HG02970 (cell line): ENCODE data around the gene U2AF2.
A peak's percentile ranks its signal among the peaks of the same experiment; 100 is the strongest.

Experiments
- ATAC-seq: cut with Tn5 transposase; IDR thresholded peaks from one replicate; pipeline ENCODE4 v1.9.1; 2021; ENCODE audit warnings: mild to moderate bottlenecking, moderate library complexity, moderate number of reproducible peaks; ENCODE audit not compliant: unreplicated experiment, low FRiP score

Gene U2AF2

GRCh38 chr19:55642153-55643002 lies 12.5 kb upstream of the U2AF2 start:
- ATAC-seq, result no peak

DNA sequence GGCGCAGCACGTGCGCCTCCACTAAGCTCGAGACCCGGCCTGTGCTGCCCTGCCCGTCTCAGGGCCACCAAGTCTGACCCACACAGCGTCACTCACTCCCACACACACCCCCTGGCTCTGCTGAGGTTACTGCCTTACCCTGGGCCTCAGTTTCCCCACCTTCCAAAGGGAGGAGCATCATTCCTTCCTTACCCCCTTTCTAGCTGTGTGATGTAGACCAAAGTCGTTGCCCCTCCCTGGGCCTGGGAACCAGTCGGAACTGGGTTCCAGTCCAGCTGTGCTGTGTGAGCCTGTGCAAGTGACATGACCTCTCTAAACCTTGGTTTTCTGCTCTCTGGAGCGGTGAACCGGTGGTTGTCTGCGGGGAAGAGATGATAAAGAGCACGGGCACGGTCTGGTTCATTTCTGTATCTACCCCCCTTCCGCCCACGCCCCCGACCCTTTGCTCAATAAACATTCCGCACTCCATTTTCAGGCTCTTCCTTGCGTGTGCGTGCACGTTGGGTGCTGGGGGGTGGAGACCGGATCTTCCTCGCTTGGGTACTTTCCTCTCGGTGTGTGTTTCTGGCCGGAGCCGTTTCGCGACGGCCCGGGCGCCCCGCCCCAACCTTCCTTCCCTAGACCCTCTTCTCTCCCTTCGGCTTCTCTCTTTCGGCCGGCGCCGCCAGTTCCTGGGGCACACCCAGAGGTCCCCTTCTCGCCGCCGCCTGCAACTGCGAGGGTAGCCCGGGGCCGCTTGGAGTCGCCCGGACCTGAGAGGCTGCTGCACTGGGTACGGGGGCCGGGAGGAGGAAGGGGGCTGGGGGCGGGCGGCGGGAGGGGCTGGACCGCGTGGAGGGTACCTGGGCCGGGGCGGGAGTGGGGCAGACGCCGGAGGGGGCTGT lies 11.6 kb upstream of the U2AF2 start, which contains the start of gene ZNF581:
Gene ZNF581, plus strand, starts transcription at position 647 of the 884 bp plus-strand sequence. CDS start 923 bp downstream, outside the sequence.
- no peak for ATAC-seq

GRCh38 chr19:55643887-55644176 lies 11.0 kb upstream of the U2AF2 start:
- no peak for ATAC-seq

- ATAC-seq, result no peak
Measured at GRCh38 chr19:55644191-55644833, 10.5 kb upstream of the U2AF2 start.

GRCh38 chr19:55644842-55645511 lies 9.9 kb upstream of the U2AF2 start:
- no peak for ATAC-seq

GRCh38 chr19:55645512-55645881 lies 9.3 kb upstream of the U2AF2 start:
- no peak for ATAC-seq

GRCh38 chr19:55646889-55647731 lies 7.7 kb upstream of the U2AF2 start:
- ATAC-seq, result no peak

GRCh38 chr19:55647732-55648584 lies 6.9 kb upstream of the U2AF2 start, which contains the start of gene CCDC106:
CCDC106 (plus strand) TSS chr19:55648212; CDS start chr19:55649047, 835 bp downstream.
- ATAC-seq, result no peak

GRCh38 chr19:55648585-55649267 lies 6.1 kb upstream of the U2AF2 start:
- no peak for ATAC-seq

DNA sequence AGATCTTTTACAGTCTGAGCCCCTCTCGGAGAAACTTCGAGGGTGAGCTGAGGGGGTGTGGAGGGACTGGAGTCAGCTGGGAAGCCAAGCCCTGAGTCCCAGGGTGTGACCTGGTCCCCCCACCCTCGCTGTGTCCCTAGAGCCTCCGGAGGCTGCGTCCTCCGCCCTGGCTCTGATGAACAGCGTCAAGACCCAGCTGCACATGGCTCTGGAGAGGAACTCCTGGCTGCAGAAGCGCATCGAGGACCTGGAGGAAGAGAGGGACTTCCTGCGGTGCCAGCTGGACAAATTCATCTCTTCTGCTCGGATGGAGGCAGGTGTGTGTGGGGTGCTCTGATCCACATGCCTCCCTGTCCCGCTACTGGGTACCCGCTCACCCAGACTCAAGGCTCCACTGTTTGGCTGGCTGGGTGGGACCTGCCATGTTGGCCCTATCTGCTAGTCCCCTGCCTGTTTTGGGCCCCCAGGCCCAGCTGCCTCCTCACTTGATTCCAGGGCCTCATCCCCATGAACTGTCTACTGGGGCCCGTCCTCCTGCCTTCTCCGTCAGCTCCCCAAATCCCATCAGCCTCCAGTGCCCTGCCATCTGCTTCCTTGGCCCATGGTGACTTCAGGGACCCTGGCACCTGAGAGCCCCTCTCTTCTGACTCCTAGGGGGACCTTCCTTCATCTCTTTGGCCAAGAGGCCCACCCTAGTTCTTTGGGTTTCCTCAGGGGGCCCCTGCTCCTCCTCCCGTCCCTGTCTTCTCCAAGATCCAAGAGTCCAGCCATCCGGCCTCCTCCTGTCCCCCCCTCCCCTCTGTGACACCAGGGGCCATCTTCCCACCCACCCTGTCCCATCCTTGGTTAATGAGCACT lies 5.3 kb upstream of the U2AF2 start:
- ATAC-seq, result no peak

DNA sequence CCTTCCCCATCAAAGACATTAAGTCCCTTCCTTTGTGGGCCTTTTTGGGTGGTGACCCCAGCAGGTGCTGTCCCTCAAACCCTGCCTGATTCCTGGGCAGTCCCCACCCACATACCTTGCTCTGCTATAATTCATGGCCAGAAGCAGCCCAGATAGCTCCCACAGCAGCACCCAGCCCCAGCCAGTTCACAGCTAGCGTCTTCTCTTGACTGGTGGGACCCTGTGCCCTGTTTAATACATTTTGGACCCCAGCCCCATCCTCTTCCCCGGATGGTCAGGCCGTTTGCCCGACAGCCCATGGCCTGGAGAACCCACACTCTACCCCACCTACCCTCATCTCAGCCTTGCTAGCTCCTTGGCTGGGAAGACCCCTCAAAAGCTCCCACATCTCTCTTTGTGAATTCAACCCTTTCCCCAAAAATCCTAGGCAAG lies 4.7 kb upstream of the U2AF2 start:
- no peak for ATAC-seq

GRCh38 chr19:55650602-55651230 lies 4.1 kb upstream of the U2AF2 start:
- no peak for ATAC-seq

- no peak for ATAC-seq
Measured at GRCh38 chr19:55651236-55651635, 3.6 kb upstream of the U2AF2 start.

DNA sequence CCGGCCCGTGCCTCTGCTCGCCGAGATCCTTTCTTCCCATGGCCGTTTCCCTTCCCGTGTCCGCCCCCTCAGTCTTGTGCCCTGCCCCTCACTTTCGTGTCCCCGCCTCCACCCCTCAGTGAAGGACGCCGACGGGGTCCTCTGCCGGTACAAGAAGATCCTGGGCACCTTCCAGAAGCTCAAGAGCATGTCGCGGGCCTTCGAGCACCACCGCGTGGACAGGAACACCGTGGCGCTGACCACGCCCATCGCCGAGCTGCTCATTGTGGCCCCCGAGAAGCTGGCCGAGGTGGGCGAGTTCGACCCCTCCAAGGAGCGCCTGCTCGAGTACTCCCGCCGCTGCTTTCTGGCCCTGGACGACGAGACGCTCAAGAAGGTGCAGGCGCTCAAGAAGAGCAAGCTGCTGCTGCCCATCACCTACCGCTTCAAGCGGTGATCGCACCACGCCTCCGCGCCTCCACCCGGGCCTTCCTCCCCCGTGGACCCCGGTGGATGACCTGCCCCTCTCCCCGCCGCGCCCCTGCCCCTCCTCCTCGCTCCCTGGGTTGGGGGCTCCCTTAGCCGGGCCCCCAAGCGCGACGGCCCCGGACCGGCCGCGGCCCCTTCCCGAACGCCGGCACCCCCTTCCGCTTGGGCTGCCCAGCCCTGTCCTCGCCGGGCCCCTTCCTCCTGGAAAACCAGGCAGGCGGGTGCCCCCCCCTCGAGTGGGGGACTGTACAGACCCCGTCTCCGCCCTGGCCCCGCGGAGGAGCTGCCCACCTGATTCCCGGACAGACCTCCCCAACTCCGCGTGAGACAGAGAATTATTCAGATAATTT lies 2.3 kb upstream of the U2AF2 start:
- ATAC-seq, result no peak

DNA sequence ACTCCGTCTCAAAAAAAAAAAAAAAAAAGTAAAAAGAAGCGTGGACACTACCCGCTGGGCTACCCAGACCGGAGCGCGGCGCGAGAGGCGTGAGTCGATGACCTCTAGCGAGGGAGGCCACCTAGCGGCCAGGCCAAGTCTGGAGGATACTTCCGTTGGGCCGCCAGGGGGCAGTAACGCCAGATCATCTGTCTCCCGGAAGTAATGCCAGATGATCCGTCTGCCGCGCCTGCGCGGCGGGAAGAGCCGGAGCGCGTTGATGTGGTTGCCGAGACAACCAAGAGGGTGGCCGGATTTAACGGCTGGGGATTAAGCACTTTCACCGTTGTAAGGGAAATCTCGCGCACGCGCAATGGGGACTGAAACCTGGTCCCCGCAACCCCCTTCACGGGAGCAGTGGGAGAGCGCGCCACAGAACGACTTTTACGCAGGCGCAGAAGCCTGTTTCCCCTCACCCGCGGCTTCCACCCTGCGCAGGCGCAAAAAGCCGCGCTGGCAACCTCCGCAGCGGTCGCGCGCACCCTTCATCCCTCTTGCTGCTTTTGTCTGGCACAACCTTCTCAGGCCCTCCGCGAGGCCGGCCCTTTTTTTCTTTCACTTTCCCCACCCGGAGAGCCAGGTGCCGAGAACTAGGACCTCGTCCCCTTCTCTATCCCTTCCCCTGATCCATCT lies 1.0 kb upstream of the U2AF2 start:
- ATAC-seq, result peak; percentile 40
